Breast epithelium (tissue), 4 donors: ENCODE data around the gene HOXC5. TPM values are rescaled to one million over a fixed set of nuclear protein-coding genes. Genes with fewer than 3 reads are reported as not detected.

Source experiments
- DNase-seq, 2 donors: peaks; one replicate each; pipeline ENCODE4 v3.0.0-alpha.2; 2019; ENCODE audit warnings: low spot score in 2 of 2
- H3K27ac ChIP-seq, 2 donors: fragments of 200-600 bp; sonication (generic) in 1 of 2; one replicate each; pipeline ENCODE4 v1.5.1; 2016 to 2019; ENCODE audit warnings: mild to moderate bottlenecking in 1 of 2
- H3K27me3 ChIP-seq, 2 donors: fragments of 200-600 bp; sonication (generic) in 1 of 2; one replicate each; pipeline versions ENCODE4 v1.5.1 to v1.6.0; 2017 to 2019; ENCODE audit warnings: control low read depth in 1 of 2, mild to moderate bottlenecking in 1 of 2
- H3K36me3 ChIP-seq: fragments of 200-600 bp; one replicate; pipeline ENCODE4 v1.5.1; 2019
- H3K4me1 ChIP-seq, 2 donors: fragments of 200-600 bp; sonication (generic); one replicate each; pipeline ENCODE4 v1.5.1; 2016 to 2019; ENCODE audit warnings: control low read depth in 1 of 2
- H3K4me3 ChIP-seq, 3 donors: fragments of 200-600 bp; sonication (generic); 1 replicate in 2 of 3; 2 replicates in 1 of 3; pipeline ENCODE4 v1.5.1; 2016 to 2019; ENCODE audit warnings: mild to moderate bottlenecking in 3 of 3, moderate library complexity in 2 of 3
- H3K9me3 ChIP-seq, 2 donors: fragments of 200-600 bp; sonication (generic) in 1 of 2; one replicate each; pipeline ENCODE4 v1.5.1; 2016 to 2019; ENCODE audit warnings: control low read depth in 1 of 2
- POLR2A ChIP-seq: fragments of 450-650 bp; IDR thresholded peaks from one replicate; pipeline ENCODE4 v1.6.1; 2016; ENCODE audit warnings: antibody characterized with exemption, mild to moderate bottlenecking, moderate library complexity
- POLR2AphosphoS5 ChIP-seq, 3 donors: sonication (generic); formaldehyde crosslinking; IDR thresholded peaks; one replicate each; pipeline ENCODE4 v1.6.1; 2017; ENCODE audit warnings: antibody characterized with exemption in 3 of 3
- intact Hi-C: fragments of 100-400 bp; cut with DNase I; formaldehyde crosslinking; loops from one replicate; pipeline ENCODE4 v1.15.1; 2023; ENCODE audit warnings: low total_unique reads
- total RNA-seq, 3 donors: library from RNA; depleted of rRNA; stranded (reverse); fragments of >200 nt; gene quantifications; one replicate each; pipeline ENCODE4 v1.1.0, GENCODE V29; 2016
- TF ChIP-seq, protein P1 (sequence below), 3 donors: fragments of 450-650 bp; IDR thresholded peaks; one replicate each; pipeline ENCODE4 v1.5.1; 2016 to 2017; ENCODE audit warnings: antibody characterized with exemption in 3 of 3, mild to moderate bottlenecking in 3 of 3, moderate library complexity in 3 of 3

Gene HOXC5
- total RNA-seq, 3 donors from 2014 or later = 0.73 to 0.98 (median 0.96) TPM

DNA sequence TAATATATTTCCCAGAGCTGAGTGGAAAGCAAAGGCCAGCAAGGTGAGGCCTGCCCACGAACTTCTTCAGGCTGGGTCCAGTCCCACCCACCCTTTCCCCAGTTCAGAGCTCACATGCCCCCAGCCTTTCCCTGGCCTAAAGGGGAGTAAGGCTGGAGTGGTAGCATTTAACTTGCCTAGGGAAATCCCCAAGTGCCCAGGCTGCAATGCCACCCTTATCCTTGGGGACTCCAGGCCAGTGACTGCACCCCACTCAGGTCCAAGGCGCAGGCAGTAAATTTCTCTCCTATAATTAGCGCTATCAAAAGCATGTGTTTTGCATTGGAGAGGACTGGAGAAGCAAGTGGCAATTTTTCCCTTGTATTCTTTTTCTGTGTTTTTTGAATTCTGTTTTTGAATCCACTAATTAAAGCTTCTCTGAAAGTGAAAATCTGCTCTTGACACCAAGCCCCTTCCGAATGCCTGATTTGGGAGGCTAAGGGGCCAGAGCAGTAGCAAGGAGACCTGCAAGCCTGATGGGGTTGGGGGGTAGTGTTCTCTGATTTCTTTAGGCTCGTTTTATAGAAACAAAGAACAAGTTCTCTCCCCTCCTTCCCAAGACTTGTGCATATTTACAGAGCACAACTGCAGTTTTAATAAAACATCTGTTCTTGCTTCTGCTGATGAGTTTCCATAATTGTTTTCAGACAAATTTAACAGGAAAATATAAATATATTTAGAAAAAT lies 8.1 kb upstream of the HOXC5 start:
- no peaks in the 10 kb centered on the region for H3K27me3 ChIP-seq
- H3K27ac ChIP-seq = peak overlapping the region; percentile 99
- intact Hi-C loops = no loop called here

DNA sequence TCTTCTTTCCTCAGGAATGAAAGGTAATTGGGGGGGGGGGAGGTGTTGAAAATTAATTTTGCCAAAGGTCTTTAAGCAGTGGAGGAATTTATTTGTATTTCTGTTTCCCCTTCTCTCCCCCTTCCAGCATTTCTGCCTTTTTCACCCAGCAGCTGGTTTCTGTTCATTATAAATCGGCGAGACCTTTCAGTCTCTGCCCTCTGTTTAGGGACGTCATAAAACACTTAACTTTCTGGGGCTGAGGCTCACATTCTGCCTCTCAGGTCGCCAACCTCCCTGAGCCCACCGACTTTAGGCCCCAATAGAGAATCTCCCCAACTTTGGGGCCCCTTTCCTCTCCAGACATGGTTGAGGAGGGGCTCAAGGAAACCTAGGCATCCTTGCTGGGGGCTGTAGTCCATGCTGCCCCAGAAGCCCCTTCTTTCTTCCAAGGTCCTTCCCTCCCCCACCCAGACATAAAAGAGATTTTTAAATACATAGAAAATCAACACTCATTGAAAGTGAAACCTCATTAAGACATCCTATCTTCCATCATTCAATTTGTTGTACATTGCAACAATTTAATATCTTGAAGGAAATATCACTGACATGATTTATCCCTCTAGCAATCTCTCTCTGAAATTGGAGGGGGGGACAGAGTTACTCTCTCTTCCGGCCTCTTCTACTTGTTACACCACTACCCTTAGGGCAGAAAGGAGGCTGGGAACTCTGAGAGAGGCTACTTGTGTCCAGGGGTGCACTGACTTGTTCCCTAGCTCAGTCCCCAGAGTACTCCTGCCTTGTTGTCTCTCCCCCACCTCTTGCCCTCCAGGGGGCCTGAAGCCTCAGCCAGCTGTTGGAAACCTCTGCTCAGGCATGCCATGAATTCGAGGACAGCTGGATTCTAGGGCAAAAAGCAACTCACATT lies 7.1 kb upstream of the HOXC5 start:
- DNase-seq = peak in 1 of 2 donors; percentile 31
- Histone ChIP-seq H3K9me3 (no peaks in the 10 kb centered on the region), H3K27ac (peak overlapping the region; percentile 84 to 88), H3K4me3 (peak overlapping the region; percentile 24 to 51 (median 26)), H3K4me1 (peaks cover 0 to 15% of the 10 kb centered on the region in 2 donors), H3K27me3 (no peaks in the 10 kb centered on the region), H3K36me3 (no peaks in the 10 kb centered on the region)
- TF ChIP-seq POLR2A (no peak), POLR2AphosphoS5 (IDR thresholded peaks at IDR 0.05) (no peak)
- TF ChIP-seq, protein P1, sequence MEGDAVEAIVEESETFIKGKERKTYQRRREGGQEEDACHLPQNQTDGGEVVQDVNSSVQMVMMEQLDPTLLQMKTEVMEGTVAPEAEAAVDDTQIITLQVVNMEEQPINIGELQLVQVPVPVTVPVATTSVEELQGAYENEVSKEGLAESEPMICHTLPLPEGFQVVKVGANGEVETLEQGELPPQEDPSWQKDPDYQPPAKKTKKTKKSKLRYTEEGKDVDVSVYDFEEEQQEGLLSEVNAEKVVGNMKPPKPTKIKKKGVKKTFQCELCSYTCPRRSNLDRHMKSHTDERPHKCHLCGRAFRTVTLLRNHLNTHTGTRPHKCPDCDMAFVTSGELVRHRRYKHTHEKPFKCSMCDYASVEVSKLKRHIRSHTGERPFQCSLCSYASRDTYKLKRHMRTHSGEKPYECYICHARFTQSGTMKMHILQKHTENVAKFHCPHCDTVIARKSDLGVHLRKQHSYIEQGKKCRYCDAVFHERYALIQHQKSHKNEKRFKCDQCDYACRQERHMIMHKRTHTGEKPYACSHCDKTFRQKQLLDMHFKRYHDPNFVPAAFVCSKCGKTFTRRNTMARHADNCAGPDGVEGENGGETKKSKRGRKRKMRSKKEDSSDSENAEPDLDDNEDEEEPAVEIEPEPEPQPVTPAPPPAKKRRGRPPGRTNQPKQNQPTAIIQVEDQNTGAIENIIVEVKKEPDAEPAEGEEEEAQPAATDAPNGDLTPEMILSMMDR (IDR thresholded peaks at IDR 0.05) = no peak
- intact Hi-C loops = no loop called here

More for the DNA sequence above, 8.1 kb upstream of the HOXC5 start:
- Histone ChIP-seq H3K4me3 (peak overlapping the region; percentile 30 to 60 (median 30)), H3K4me1 (peaks cover 0 to 18% of the 10 kb centered on the region in 2 donors), H3K36me3 (no peaks in the 10 kb centered on the region), H3K9me3 (no peaks in the 10 kb centered on the region)
- peak in 1 of 2 donors; percentile 12 for DNase-seq
- TF ChIP-seq POLR2AphosphoS5 (IDR thresholded peaks at IDR 0.05) = no peak
- TF ChIP-seq POLR2A = no peak
- TF ChIP-seq, protein P1 (IDR thresholded peaks at IDR 0.05) = no peak

DNA sequence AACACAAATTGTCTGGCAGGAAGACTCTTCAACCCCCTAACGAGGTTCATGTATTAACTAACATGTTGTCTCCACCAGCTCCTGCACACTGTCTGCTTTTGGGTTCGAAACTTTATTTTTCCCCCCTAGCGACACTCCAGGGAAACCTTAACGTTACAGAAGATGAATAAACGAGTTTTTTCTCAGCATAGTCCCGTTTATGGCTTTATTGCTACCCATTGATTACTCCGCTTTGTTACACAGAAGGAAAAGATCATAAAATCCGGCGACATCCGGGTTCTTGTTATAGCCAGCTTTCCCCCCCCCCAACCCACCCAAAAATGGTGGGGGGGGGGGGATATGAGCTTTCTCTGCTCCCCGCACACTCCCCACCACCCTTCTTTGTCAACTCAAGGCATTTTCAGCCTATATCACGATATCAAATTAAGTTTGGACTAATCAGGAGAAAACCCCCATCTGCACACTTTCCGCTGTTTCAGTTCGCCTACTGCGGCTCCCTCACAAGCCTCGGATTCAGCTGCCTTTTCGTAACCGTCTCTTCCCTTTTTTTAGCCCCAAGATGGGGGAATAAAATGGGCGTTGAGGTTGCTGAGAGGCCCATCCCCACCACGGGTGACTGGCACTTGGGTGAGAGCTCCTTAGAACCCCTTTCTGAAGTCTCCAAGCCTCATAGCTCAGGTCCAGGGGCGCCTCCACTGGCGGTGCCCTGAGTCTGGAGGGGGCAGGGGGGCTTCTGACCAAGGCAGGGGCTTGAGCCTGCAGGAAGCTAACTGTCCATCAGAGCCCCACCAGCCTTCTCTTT lies 6.0 kb upstream of the HOXC5 start:
- no peaks in the 10 kb centered on the region for H3K9me3 ChIP-seq
- no peaks in the 10 kb centered on the region for H3K36me3 ChIP-seq
- H3K27me3 ChIP-seq = no peaks in the 10 kb centered on the region
- DNase-seq = peak in 1 of 2 donors; percentile 14
- peaks cover 0 to 7% of the 10 kb centered on the region in 2 donors for H3K4me1 ChIP-seq
- intact Hi-C loops = no loop called here
- TF ChIP-seq POLR2AphosphoS5 (IDR thresholded peaks at IDR 0.05) (no peak), POLR2A (no peak)
- TF ChIP-seq, protein P1 (IDR thresholded peaks at IDR 0.05) = no peak
- peak overlapping the region; percentile 26 to 59 (median 51) for H3K4me3 ChIP-seq
- H3K27ac ChIP-seq = peak overlapping the region; percentile 84 to 88

DNA sequence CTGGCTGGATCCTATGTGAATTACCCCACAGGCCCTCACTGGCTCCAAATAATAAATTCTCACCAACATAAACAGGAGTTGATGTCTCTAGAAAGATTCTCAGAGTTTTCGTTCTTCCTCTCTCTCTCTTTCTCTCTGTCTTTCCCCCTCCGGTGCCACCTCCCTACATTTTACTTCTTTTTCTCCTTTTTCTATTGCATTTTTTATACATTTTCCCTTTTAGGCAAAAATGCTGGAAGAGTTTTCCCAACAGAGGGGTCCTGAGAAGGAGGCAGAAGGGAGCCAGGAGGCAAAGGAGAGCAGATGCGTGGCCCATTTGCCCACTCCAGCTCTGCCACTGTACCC lies 5.4 kb upstream of the HOXC5 start:
- TF ChIP-seq, protein P1 (IDR thresholded peaks at IDR 0.05) = no peak
- TF ChIP-seq POLR2A = no peak
- no peak for TF ChIP-seq POLR2AphosphoS5 (IDR thresholded peaks at IDR 0.05)
- H3K9me3 ChIP-seq = no peaks in the 10 kb centered on the region
- no peaks in the 10 kb centered on the region for H3K27me3 ChIP-seq
- DNase-seq = no peak
- no peaks in the 10 kb centered on the region for H3K36me3 ChIP-seq
- intact Hi-C loops = no loop called here
- H3K4me1 ChIP-seq = peaks cover 5 to 7% of the 10 kb centered on the region in 2 donors
- peak overlapping the region; percentile 26 to 71 (median 59) for H3K4me3 ChIP-seq
- peak overlapping the region; percentile 84 to 88 for H3K27ac ChIP-seq
